Measurements from ENCODE around the gene TMEM229B.

DNA sequence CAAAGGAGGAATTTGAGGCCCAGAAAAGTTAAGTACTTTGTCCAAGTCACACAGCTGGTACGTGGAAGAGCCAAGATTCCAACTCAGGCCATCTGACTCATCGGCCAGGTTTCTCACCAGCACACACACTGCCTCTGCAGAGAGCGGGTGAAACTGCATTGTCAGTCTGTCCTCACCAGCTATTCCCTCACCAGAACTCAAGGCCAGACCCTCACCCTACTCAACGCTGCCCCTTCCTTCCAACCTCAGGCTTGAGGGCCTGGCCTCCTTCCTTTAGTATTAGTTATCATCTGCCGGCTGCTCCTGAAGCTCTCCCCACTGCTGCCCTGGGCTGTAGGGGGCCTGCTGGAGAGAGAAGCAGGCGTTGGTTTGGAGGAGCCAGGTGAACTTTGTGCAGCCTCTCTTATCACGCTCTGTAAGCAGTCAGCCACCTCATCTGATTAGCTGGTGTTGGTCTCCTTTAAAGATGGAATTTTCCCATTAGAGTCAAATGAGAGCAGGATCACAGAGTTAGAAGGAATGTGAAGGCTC lies 60.0 kb downstream of the TMEM229B start:
- TF ChIP-seq, protein P1, sequence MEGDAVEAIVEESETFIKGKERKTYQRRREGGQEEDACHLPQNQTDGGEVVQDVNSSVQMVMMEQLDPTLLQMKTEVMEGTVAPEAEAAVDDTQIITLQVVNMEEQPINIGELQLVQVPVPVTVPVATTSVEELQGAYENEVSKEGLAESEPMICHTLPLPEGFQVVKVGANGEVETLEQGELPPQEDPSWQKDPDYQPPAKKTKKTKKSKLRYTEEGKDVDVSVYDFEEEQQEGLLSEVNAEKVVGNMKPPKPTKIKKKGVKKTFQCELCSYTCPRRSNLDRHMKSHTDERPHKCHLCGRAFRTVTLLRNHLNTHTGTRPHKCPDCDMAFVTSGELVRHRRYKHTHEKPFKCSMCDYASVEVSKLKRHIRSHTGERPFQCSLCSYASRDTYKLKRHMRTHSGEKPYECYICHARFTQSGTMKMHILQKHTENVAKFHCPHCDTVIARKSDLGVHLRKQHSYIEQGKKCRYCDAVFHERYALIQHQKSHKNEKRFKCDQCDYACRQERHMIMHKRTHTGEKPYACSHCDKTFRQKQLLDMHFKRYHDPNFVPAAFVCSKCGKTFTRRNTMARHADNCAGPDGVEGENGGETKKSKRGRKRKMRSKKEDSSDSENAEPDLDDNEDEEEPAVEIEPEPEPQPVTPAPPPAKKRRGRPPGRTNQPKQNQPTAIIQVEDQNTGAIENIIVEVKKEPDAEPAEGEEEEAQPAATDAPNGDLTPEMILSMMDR (IDR thresholded peaks at IDR 0.05): no peak
- TF ChIP-seq POLR2A (IDR thresholded peaks at IDR 0.05): no peak

Measured in esophagus squamous epithelium (tissue), 4 donors.